OCI-LY1 (cell line): ENCODE results near the gene HAL.

ENCODE experiments used
- CTCF ChIP-seq: fragments of 200-600 bp; sonication (generic), shearing (Covaris generic); IDR thresholded peaks from 2 replicates; pipeline ENCODE4 v1.5.1; 2017; ENCODE audit warnings: mild to moderate bottlenecking, antibody characterized with exemption, low read length, moderate library complexity, mixed read lengths
- EZH2 ChIP-seq: fragments of 200-600 bp; sonication (generic), shearing (Covaris generic); IDR thresholded peaks from 2 replicates; pipeline ENCODE4 v1.8.0; 2017; ENCODE audit warnings: borderline replicate concordance, mixed run types, mild to moderate bottlenecking, antibody characterized with exemption, low read length, moderate library complexity, mixed read lengths

DNA sequence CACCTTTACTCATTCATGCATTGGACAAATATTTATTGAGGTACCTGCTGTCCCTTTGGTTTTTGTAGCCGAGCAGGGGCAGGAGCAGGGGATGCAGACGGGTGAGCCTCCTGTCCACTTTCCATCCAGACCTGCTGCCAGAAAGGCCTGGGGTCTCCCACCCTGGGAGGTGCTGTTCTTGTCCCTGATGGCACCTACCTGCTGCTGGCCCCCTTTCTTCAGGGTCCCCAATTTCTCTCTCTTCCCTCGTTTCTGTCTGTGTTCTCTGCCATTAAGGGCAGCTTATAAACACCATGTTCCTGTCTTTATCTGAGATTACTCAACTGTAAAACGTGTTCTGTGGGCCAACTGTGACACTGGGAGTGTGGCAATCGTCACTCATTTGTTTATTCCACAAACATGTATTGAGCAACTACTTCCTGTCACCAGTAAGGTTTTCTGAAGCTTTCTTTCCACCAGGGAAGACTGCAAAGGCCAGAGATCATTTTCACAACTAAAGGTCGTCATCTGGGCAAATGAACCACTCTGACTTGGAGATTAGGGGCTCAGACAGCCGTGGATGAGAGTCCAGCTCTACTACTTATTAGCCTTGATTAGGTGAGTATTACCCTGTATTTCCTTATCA lies at the start of gene HAL:
- TF ChIP-seq CTCF (no peak), EZH2 (no peak)
